ENCODE measurements around the gene TMEM106C. TPM values are rescaled to one million over a fixed set of nuclear protein-coding genes. Genes with fewer than 3 reads are reported as not detected.

Gene TMEM106C
- total RNA-seq, 4 donors from 2014 or later: 68.6 to 98.8 (median 72.0) TPM

- H3K4me1 ChIP-seq: peaks cover 0 to 7% (median 5%) of the 10 kb centered on the region in 4 donors
- DNase-seq (ENCODE audit: extremely low spot score): no peak
- H3K4me3 ChIP-seq: no peak overlapping the region
- H3K36me3 ChIP-seq: no peaks in the 10 kb centered on the region
- no peaks in the 10 kb centered on the region for H3K9me3 ChIP-seq
- TF ChIP-seq EP300 (IDR thresholded peaks at IDR 0.05) (no peak), POLR2AphosphoS5 (IDR thresholded peaks at IDR 0.05) (no peak), CTCF (IDR thresholded peaks at IDR 0.05) (no peak), POLR2A (IDR thresholded peaks at IDR 0.05; ENCODE audit: low read depth) (no peak)
- intact Hi-C loops (cut with DNase I): no loop called here
- 93% methylated on average over 5 of the region's 5 CpGs for WGBS
- H3K27ac ChIP-seq (replicated peaks in 1 of 4): no peak overlapping the region
- H3K27me3 ChIP-seq: no peaks in the 10 kb centered on the region
Observed at GRCh38 chr12:47930634-47931033, 32.8 kb upstream of the TMEM106C start.

GRCh38 chr12:47931187-47931586 is 32.2 kb upstream of the TMEM106C start:
- Histone ChIP-seq H3K4me1 (peaks cover 0 to 7% (median 5%) of the 10 kb centered on the region in 4 donors), H3K27me3 (no peaks in the 10 kb centered on the region), H3K9me3 (no peaks in the 10 kb centered on the region), H3K36me3 (no peaks in the 10 kb centered on the region), H3K27ac (replicated peaks in 1 of 4) (no peak overlapping the region), H3K4me3 (no peak overlapping the region)
- intact Hi-C loops (cut with DNase I): no loop called here
- DNase-seq (ENCODE audit: extremely low spot score): no peak
- 90% methylated on average over 1 of the region's 1 CpG for WGBS
- TF ChIP-seq EP300 (IDR thresholded peaks at IDR 0.05): no peak
- no peak for TF ChIP-seq CTCF (IDR thresholded peaks at IDR 0.05)
- no peak for TF ChIP-seq POLR2AphosphoS5 (IDR thresholded peaks at IDR 0.05)
- no peak for TF ChIP-seq POLR2A (IDR thresholded peaks at IDR 0.05; ENCODE audit: low read depth)

GRCh38 chr12:47935184-47935583 is 28.2 kb upstream of the TMEM106C start:
- Histone ChIP-seq H3K9me3 (no peaks in the 10 kb centered on the region), H3K4me3 (no peak overlapping the region), H3K27ac (replicated peaks in 1 of 4) (no peak overlapping the region), H3K4me1 (peaks cover 0 to 7% (median 5%) of the 10 kb centered on the region in 4 donors), H3K36me3 (no peaks in the 10 kb centered on the region), H3K27me3 (no peaks in the 10 kb centered on the region)
- WGBS: 26% methylated on average over 9 of the region's 9 CpGs
- DNase-seq (ENCODE audit: extremely low spot score): no peak
- intact Hi-C loops (cut with DNase I): no loop called here
- TF ChIP-seq POLR2AphosphoS5 (IDR thresholded peaks at IDR 0.05): no peak
- no peak for TF ChIP-seq CTCF (IDR thresholded peaks at IDR 0.05)
- TF ChIP-seq EP300 (IDR thresholded peaks at IDR 0.05): no peak
- TF ChIP-seq POLR2A (IDR thresholded peaks at IDR 0.05; ENCODE audit: low read depth): no peak

GRCh38 chr12:47938093-47938492 is 25.3 kb upstream of the TMEM106C start:
- peaks cover 4 to 11% (median 7%) of the 10 kb centered on the region in 4 donors for H3K4me1 ChIP-seq
- no peak overlapping the region for H3K27ac ChIP-seq (replicated peaks in 1 of 4)
- no peak for DNase-seq (ENCODE audit: extremely low spot score)
- no peak overlapping the region for H3K4me3 ChIP-seq
- TF ChIP-seq POLR2A (IDR thresholded peaks at IDR 0.05; ENCODE audit: low read depth): no peak
- no peak for TF ChIP-seq CTCF (IDR thresholded peaks at IDR 0.05)
- no peak for TF ChIP-seq EP300 (IDR thresholded peaks at IDR 0.05)
- no peak for TF ChIP-seq POLR2AphosphoS5 (IDR thresholded peaks at IDR 0.05)
- H3K36me3 ChIP-seq: no peaks in the 10 kb centered on the region
- peaks cover 0 to 26% (median 8%) of the 10 kb centered on the region in 4 donors for H3K27me3 ChIP-seq
- intact Hi-C loops (cut with DNase I): no loop called here
- H3K9me3 ChIP-seq: no peaks in the 10 kb centered on the region
- 95% methylated on average over 1 of the region's 1 CpG for WGBS

GRCh38 chr12:47938594-47938993 is 24.8 kb upstream of the TMEM106C start:
- Histone ChIP-seq H3K9me3 (no peaks in the 10 kb centered on the region), H3K36me3 (no peaks in the 10 kb centered on the region), H3K27me3 (peaks cover 0 to 31% (median 9%) of the 10 kb centered on the region in 4 donors), H3K4me3 (no peak overlapping the region), H3K27ac (replicated peaks in 1 of 4) (no peak overlapping the region), H3K4me1 (peaks cover 4 to 11% (median 7%) of the 10 kb centered on the region in 4 donors)
- WGBS: 100% methylated on average over 4 of the region's 4 CpGs
- no peak for DNase-seq (ENCODE audit: extremely low spot score)
- intact Hi-C loops (cut with DNase I): no loop called here
- TF ChIP-seq CTCF (IDR thresholded peaks at IDR 0.05): no peak
- TF ChIP-seq POLR2A (IDR thresholded peaks at IDR 0.05; ENCODE audit: low read depth): no peak
- no peak for TF ChIP-seq POLR2AphosphoS5 (IDR thresholded peaks at IDR 0.05)
- TF ChIP-seq EP300 (IDR thresholded peaks at IDR 0.05): no peak
